Endothelial cell of umbilical vein (primary cell): Measurements from ENCODE around the gene SNCA. TPM values are rescaled to one million over a fixed set of nuclear protein-coding genes. Genes with fewer than 3 reads are reported as not detected.
A peak's percentile ranks its signal among the peaks of the same experiment; 100 is the strongest.

Source experiments
- BruUV-seq: library from RNA; stranded (reverse); fragments of 400-500 nt; replicated peaks from 2 replicates; lab custom pipeline; 2021; lab: Mats Ljungman, UMichigan
- CTCF ChIA-PET: fragments of 300-600, 350-600 bp; sonication (Branson Sonifier 250); formaldehyde crosslinking; loops from one replicate; lab custom pipeline; 2021; ENCODE audit warnings: antibody characterized with exemption, inconsistent platforms; lab: Charles Lee
- POLR2A ChIA-PET: fragments of 300-600, 350-600 bp; sonication (Branson Sonifier 250); formaldehyde crosslinking; loops from one replicate; lab custom pipeline; 2021; ENCODE audit warnings: antibody characterized with exemption, inconsistent platforms; lab: Charles Lee
- DNase-seq: peaks from one replicate; pipeline ENCODE4 v3.0.0-alpha.2; 2011; ENCODE audit warnings: low read depth, low spot score
- FAIRE-seq: peaks from 2 replicates; lab custom pipeline; 2011; peaks lifted over from hg19 to GRCh38; lab: Jason Lieb, UNC
- H2AFZ ChIP-seq: 2 replicates; pipeline ENCODE4 v1.6.0; 2012; ENCODE audit warnings: low read depth, low read length, control low read depth, inconsistent platforms
- H3K27ac ChIP-seq: 2 replicates; pipeline ENCODE4 v1.5.1; 2011; ENCODE audit warnings: low read depth, mild to moderate bottlenecking, control low read depth, low read length, moderate library complexity; ENCODE audit not compliant: insufficient read depth
- H3K27me3 ChIP-seq, 2 experiments: 2 replicates each; pipeline versions ENCODE4 v1.6.0 to v1.6.1; 2011; ENCODE audit warnings: low read length in 2 of 2, mixed read lengths in 1 of 2; ENCODE audit not compliant: control insufficient read depth in 2 of 2, insufficient read depth in 2 of 2
- H3K36me3 ChIP-seq, 2 experiments: 2 replicates in 1 of 2; 3 replicates in 1 of 2; pipeline ENCODE4 v1.5.1; 2011; ENCODE audit warnings: low read length in 2 of 2, mild to moderate bottlenecking in 1 of 2, moderate library complexity in 1 of 2; ENCODE audit not compliant: control insufficient read depth in 2 of 2, insufficient read depth in 2 of 2; ENCODE audit errors: extremely low read depth in 1 of 2
- H3K4me1 ChIP-seq: 3 replicates; pipeline ENCODE4 v1.5.1; 2011; ENCODE audit warnings: mild to moderate bottlenecking, low read length; ENCODE audit not compliant: control insufficient read depth, insufficient read depth; ENCODE audit errors: extremely low read depth
- H3K4me2 ChIP-seq: 2 replicates; pipeline ENCODE4 v1.6.1; 2011; ENCODE audit warnings: low read length, control low read depth, mixed read lengths; ENCODE audit not compliant: insufficient read depth
- H3K4me3 ChIP-seq, 3 experiments: fragments of 200-600 bp in 1 of 3; sonication (generic), shearing (Covaris generic) in 1 of 3; replicated peaks in 1 of 3; 2 replicates each; pipeline ENCODE4 v1.5.1; 2011 to 2016; ENCODE audit warnings: control low read depth in 3 of 3, low read length in 3 of 3, mild to moderate bottlenecking in 2 of 3, inconsistent platforms in 1 of 3, low read depth in 1 of 3, moderate library complexity in 1 of 3; ENCODE audit not compliant: insufficient read depth in 1 of 3
- H3K79me2 ChIP-seq: 2 replicates; pipeline ENCODE4 v1.6.0; 2012; ENCODE audit warnings: low read length, inconsistent platforms; ENCODE audit not compliant: control insufficient read depth, insufficient read depth
- H3K9ac ChIP-seq: replicated peaks from 2 replicates; pipeline ENCODE3; 2011; ENCODE audit warnings: low read length, control low read depth; ENCODE audit not compliant: insufficient read depth; ENCODE audit errors: extremely low read depth
- H3K9me1 ChIP-seq: replicated peaks from 3 replicates; pipeline ENCODE4 v1.6.0; 2011; ENCODE audit warnings: mild to moderate bottlenecking, low read length; ENCODE audit not compliant: control insufficient read depth, insufficient read depth; ENCODE audit errors: extremely low read depth
- H3K9me3 ChIP-seq: replicated peaks from 2 replicates; pipeline ENCODE4 v1.5.1; 2012; ENCODE audit warnings: low read length, inconsistent platforms; ENCODE audit not compliant: control insufficient read depth, insufficient read depth
- H4K20me1 ChIP-seq: replicated peaks from 2 replicates; pipeline ENCODE3; 2011; ENCODE audit warnings: mild to moderate bottlenecking, low read length; ENCODE audit not compliant: control insufficient read depth, insufficient read depth; ENCODE audit errors: extremely low read depth
- EZH2 ChIP-seq: IDR thresholded peaks from 2 replicates; pipeline ENCODE4 v1.6.1; 2012; ENCODE audit warnings: borderline replicate concordance, low read depth, mild to moderate bottlenecking, moderate library complexity, low read length, inconsistent platforms; ENCODE audit not compliant: severe bottlenecking
- FOS ChIP-seq: IDR thresholded peaks from 2 replicates; pipeline ENCODE4 v1.6.1; 2011; ENCODE audit warnings: mild to moderate bottlenecking, low read length, moderate library complexity, borderline replicate concordance; ENCODE audit not compliant: insufficient read depth
- GATA2 ChIP-seq: IDR thresholded peaks from 2 replicates; pipeline ENCODE4 v1.7.0; 2011; ENCODE audit warnings: low read depth, mild to moderate bottlenecking, moderate library complexity, mixed read lengths, low read length; ENCODE audit not compliant: insufficient read length, insufficient read depth
- JUN ChIP-seq: IDR thresholded peaks from 2 replicates; pipeline ENCODE4 v1.6.1; 2011; ENCODE audit warnings: borderline replicate concordance, low read depth; ENCODE audit not compliant: insufficient read length, insufficient read depth
- MYC ChIP-seq: IDR thresholded peaks from one replicate; pipeline ENCODE4 v1.6.1; 2011; ENCODE audit warnings: mild to moderate bottlenecking, low read depth, low read length
- POLR2A ChIP-seq: IDR thresholded peaks from 2 replicates; pipeline ENCODE4 v1.6.1; 2012; ENCODE audit warnings: low read depth, mild to moderate bottlenecking, control low read depth, low read length
- POLR2AphosphoS5 ChIP-seq: IDR thresholded peaks from 2 replicates; pipeline ENCODE4 v1.6.1; 2012; ENCODE audit warnings: low read depth, mild to moderate bottlenecking, control low read depth, low read length, moderate library complexity; ENCODE audit not compliant: insufficient read depth
- dilution Hi-C: fragments of 300-500 bp; cut with MboI; formaldehyde crosslinking; loops from one replicate; pipeline ENCODE4 v1.15.0; 2019; ENCODE audit warnings: low sequenced_read_pairs; ENCODE audit not compliant: extremely low pct_ligation_motif_present
- intact Hi-C: fragments of 100-400 bp; cut with micrococcal nuclease; formaldehyde crosslinking; loops from one replicate; pipeline ENCODE4 v1.10.0; 2022
- polyA plus RNA-seq, 4 experiments: library from polyadenylated mRNA; depleted of rRNA in 3 of 4; stranded (reverse) in 3 of 4; unstranded in 1 of 4; fragments of >200 nt; gene quantifications; 2 replicates each; pipeline versions ENCODE4 v1.2.1 to v1.2.3, GENCODE V29; 2011 to 2012; ENCODE audit warnings: missing spikeins in 1 of 4
- total RNA-seq: library from RNA; stranded (reverse); gene quantifications from 2 replicates; pipeline ENCODE4 v1.2.3, GENCODE V29; 2021
- TF ChIP-seq, protein P1 (sequence below): IDR thresholded peaks from 2 replicates; pipeline ENCODE4 v1.6.1; 2011; ENCODE audit not compliant: insufficient read depth, insufficient read length
- TF ChIP-seq, protein P2 (sequence below), 2 donors: IDR thresholded peaks; 1 replicate in 1 of 2; 2 replicates in 1 of 2; pipeline ENCODE4 v1.5.1; 2011; ENCODE audit warnings: low read length in 2 of 2, mild to moderate bottlenecking in 2 of 2, moderate library complexity in 2 of 2, control low read depth in 1 of 2, inconsistent platforms in 1 of 2, low read depth in 1 of 2; ENCODE audit not compliant: insufficient read depth in 1 of 2; ENCODE audit errors: extremely low read depth in 1 of 2

Gene SNCA
- total and polyA plus RNA-seq, 2 donors (not counting 3 experiments of a cell fraction or from before 2014, with no cell fraction given) = 76.8 to 116 TPM

DNA sequence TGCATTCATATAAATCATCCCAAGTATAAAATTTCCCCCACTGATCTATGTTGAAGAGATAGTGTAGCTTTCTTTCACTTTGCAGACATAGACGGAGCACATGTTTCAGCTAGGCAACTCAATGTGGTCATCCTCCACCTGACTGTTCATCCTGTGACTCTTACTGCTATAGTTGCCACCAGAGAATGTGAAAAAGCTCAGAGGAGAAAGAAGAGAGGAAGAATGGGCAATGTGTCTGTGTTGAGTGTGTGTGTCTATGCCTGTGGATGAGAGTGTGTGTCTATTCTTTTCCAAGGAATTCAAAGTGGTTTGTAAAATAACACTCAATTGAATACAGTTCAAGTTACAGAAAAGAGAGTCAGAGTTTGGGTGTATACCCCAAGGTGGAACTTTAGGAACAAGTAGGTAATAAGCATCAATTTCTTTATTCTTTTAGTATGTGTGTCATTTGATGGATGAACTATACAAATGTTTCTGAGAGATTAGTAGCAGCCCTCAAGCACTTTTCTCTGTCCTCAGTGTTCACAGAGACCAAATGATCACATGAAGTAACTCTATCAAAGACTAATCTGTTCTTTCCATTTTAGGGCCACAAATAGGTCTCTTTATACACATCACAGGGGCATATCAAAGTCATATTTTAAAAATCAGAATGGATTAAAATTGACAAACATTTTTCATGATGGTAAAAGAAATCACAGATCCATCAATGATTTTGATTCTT, 2.3 kb downstream of the SNCA start:
- Histone ChIP-seq H4K20me1 (no peaks in the 10 kb centered on the region), H3K79me2 (peaks cover 54% of the 10 kb centered on the region), H3K4me3 (peak overlapping the region; percentile 3 to 93 (median 91)), H3K4me1 (peaks cover 27% of the 10 kb centered on the region), H3K27me3 (no peaks in the 10 kb centered on the region), H2AFZ (no peak overlapping the region), H3K9ac (no peak overlapping the region), H3K36me3 (peaks cover 9 to 11% of the 10 kb centered on the region in 2 experiments), H3K9me3 (no peaks in the 10 kb centered on the region), H3K9me1 (no peaks in the 10 kb centered on the region), H3K27ac (no peak overlapping the region), H3K4me2 (peak overlapping the region; percentile 97)
- intact Hi-C loops = no loop called here
- BruUV-seq = no TSS peak
- dilution Hi-C loops = no loop called here
- ChIA-PET POLR2A (no interaction called here), CTCF (interaction anchor here (0.6 to 0.7 kb wide), 2 partner anchors 44 to 349 kb away, joined by 3 to 4 read pairs; no protein-coding TSS in a partner anchor)
- TF ChIP-seq GATA2 (no peak), EZH2 (no peak), JUN (no peak), POLR2A (no peak), POLR2AphosphoS5 (no peak), FOS (no peak), MYC (no peak)
- TF ChIP-seq, protein P1, sequence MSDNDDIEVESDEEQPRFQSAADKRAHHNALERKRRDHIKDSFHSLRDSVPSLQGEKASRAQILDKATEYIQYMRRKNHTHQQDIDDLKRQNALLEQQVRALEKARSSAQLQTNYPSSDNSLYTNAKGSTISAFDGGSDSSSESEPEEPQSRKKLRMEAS = no peak
- TF ChIP-seq, protein P2, sequence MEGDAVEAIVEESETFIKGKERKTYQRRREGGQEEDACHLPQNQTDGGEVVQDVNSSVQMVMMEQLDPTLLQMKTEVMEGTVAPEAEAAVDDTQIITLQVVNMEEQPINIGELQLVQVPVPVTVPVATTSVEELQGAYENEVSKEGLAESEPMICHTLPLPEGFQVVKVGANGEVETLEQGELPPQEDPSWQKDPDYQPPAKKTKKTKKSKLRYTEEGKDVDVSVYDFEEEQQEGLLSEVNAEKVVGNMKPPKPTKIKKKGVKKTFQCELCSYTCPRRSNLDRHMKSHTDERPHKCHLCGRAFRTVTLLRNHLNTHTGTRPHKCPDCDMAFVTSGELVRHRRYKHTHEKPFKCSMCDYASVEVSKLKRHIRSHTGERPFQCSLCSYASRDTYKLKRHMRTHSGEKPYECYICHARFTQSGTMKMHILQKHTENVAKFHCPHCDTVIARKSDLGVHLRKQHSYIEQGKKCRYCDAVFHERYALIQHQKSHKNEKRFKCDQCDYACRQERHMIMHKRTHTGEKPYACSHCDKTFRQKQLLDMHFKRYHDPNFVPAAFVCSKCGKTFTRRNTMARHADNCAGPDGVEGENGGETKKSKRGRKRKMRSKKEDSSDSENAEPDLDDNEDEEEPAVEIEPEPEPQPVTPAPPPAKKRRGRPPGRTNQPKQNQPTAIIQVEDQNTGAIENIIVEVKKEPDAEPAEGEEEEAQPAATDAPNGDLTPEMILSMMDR (IDR thresholded peaks at IDR 0.05; ENCODE audit: extremely low read depth in 1 of 2, insufficient read depth in 1 of 2, low read depth in 1 of 2, low read length in 2 of 2) = no peak
- FAIRE-seq = no peak
- no peak for DNase-seq
